Measurements from ENCODE around the gene FOXD3.
"Not testable (repeated sequence)": the region's sequence is repeated elsewhere in the genome, so short reads cannot be mapped to it uniquely, and the experiment has no call there.

The FOXD3 gene

GRCh38 chr1:63352736-63353135 lies 30.4 kb downstream of the FOXD3 start:
- intact Hi-C loops (cut with DNase I), result no loop called here
- DNase-seq, result no peak

DNA sequence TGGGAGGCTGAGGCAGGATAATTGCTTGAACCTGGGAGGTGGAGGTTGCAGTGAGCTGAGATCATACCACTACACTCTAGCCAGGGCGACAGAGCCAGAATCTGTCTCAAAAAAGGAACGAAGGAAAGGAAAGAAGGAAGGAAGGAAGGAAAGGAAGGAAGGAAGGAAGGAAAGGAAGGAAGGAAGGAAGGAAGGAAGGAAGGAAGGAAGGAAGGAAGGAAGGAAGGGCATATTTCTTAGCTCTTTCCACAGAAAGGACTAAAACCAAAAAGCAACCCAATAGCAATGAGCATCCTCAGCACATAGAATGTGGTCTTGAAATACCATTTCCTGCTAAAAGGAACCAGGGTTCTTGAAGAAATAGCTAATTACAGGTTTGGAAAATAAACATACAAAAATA lies 33.9 kb downstream of the FOXD3 start:
- DNase-seq; intact Hi-C loops (cut with DNase I): not testable (repeated sequence)

DNA sequence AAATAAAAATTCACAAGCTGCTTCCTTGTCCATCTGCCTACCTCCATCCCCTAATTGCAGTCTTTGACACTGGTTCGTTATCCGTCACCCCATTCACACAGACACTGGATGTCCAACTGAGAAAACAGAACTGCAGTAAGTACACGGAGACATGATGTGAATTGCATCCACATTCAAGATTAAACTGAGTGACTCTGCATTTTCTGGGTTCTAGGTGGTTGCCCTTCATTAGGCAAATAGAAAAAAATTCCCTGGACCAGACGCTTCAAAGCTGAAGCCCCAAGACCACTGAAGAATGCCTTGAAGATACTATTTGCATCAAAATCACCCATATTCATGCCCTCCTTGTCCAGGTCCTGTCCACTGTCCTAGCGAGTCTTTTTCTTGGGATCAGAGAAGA lies 37.2 kb downstream of the FOXD3 start:
- DNase-seq, result no peak
- intact Hi-C loops (cut with DNase I), result no loop called here

DNA sequence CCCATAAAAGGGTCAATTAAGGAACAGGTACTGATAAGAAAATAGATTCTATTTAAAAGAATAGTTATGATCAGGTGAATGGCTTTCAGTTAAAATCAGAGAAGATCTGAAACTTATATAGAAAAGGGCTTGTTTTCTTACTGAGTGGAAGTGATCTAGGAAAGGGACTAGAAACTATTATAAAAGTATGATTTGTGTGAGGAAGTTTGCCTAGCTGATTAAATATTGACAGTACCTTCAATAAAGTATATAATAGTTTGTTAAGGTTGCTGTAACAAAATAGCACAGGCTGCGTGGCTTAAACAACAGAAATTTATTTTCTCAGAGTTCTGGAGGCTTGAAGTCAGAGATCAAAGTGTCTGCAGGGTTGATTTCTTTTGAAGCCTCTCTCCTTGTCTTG lies 39.7 kb downstream of the FOXD3 start:
- intact Hi-C loops (cut with DNase I), result loop anchor here (10.0 kb wide), 1 partner anchor 927 kb away; the partner anchor contains the start of gene USP1

GRCh38 chr1:63362578-63362977 lies 40.2 kb downstream of the FOXD3 start:
- intact Hi-C loops (cut with DNase I), result loop anchor here (10.0 kb wide), 1 partner anchor 928 kb away; the partner anchor contains the start of gene USP1
- no peak for DNase-seq

More for the DNA sequence above, 39.7 kb downstream of the FOXD3 start:
- DNase-seq, result no peak

DNA sequence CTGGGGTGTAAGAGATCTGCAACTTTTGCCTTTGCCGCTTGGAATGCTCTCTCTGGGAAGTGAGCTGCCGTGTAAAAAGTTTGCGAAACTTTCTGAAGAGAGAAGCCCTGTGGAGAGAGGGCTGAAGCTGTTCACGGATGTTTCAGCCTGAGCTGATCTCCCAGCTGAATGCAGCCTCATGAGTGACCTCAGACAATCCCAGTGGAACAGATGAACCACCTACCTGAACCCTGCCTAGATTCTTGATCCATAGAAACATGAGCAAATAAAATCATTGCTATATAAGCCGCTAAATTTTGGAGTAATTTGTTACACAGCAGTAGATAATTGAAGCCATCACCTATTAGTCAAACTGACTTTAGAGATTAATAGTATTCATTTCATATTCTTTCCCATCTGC lies 40.6 kb downstream of the FOXD3 start:
- DNase-seq, result no peak
- intact Hi-C loops (cut with DNase I), result loop anchor here (10.0 kb wide), 1 partner anchor 928 kb away; the partner anchor contains the start of gene USP1

DNA sequence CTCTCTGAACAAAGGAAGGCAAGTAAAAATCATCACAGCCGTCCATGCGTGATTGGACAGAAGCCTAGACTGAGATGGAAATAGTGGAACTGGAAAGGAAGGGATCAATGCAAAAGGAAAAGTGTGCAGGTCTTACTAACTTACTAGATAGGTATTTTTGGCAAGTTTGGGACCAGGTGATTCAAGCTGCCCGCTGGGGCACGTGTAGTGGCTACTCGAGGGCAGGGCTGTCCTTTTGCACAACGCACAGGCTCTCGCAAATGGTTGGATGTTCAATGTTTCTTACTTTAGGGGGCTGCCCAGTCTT lies 44.5 kb downstream of the FOXD3 start:
- no peak for DNase-seq
- intact Hi-C loops (cut with DNase I), result loop anchor here (10.0 kb wide), 1 partner anchor 932 kb away; the partner anchor contains the start of gene USP1

DNA sequence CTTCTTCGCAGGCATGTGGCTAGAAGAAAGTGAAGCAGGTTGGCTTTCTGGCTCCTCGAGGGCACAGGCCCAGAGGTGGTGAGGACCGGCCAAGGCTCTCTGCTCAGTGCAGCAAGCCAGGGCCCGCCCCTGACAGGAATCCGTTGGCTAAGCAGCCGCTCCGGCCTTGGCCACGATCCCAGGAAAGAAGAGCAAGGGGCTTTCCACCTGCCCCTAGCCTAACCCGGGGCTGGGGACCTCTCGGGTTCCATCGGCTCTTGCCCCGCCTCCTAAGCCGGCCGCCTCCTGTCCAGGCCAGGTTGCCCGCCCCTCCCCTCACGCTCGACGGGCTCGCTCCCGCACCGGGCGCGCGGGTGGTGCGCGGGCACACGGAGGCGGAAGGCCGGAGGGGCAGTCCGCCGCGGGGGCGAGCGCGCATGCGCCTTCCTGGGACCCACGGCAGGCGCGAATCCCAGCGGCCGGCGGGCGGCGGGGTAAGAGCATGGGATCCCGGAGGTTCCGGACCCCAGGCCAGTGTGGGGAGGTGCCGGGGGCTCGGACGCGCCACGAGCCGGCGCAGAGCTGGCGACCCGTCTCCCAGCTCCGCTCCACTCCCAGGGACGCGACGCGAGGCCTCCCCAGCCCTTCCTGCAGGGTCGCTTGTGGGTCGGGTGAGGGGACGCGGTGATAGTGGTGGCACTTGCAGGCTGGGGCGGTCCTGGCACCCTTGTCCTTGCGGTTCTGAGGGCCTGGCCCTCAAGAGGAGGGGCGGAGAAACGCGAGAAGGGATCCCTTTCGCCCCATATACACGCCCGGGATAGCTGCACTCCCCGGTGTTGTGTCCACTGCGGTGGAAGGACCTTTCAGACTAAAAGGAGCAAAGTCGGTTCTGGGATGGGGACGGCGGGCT lies 45.1 kb downstream of the FOXD3 start, which contains the start of gene ALG6:
Gene ALG6, plus strand, starts transcription at position 413 of the 889 bp plus-strand sequence. CDS start 3,351 bp downstream, outside the sequence.
- intact Hi-C loops (cut with DNase I), result loop anchor here (10.0 kb wide), 1 partner anchor 933 kb away; the partner anchor contains the start of gene USP1
- DNase-seq, result peak; percentile 84 to 99 (median 92)

DNA sequence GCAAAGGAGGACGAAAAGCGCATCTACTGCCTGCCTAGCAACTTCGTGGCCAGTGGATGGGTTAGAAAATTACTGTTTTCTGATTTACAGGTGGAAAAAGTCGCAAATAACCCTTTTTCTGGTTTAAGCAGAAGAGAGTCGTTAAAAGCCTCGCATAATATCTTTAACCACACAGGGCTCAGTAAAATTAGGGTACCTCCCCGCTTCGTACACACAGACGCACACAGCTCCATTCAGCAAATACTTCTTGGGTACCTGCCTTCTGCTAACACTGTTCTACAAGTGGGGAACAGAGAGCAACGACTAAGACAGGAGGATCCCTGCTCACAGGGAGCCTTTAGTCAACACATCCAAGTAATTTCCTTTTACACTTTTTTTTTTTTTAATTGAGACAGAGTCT lies 45.8 kb downstream of the FOXD3 start:
- DNase-seq, result no peak
- intact Hi-C loops (cut with DNase I), result loop anchor here (10.0 kb wide), 1 partner anchor 933 kb away; the partner anchor contains the start of gene USP1
